HepG2 (cell line): Measurements from ENCODE around the gene MAML1. TPM values are rescaled to one million over a fixed set of nuclear protein-coding genes. Genes with fewer than 3 reads are reported as not detected.
A peak's percentile ranks its signal among the peaks of the same experiment; 100 is the strongest.

Source experiments
- CENPT ChIP-seq: sonication (generic); formaldehyde crosslinking; IDR thresholded peaks from 2 replicates; pipeline ENCODE4 v1.8.0; 2022; ENCODE audit warnings: low read depth, mild to moderate bottlenecking, moderate library complexity, missing genetic modification reagents
- GABPA ChIP-seq, 2 experiments: IDR thresholded peaks; 2 replicates each; pipeline ENCODE4 v1.6.1; 2011 to 2016; ENCODE audit warnings: low read depth in 2 of 2, low read length in 1 of 2, missing biosample characterization in 1 of 2, missing genetic modification characterization in 1 of 2
- HIVEP1 ChIP-seq: sonication (generic); formaldehyde crosslinking; IDR thresholded peaks from 2 replicates; pipeline ENCODE4 v1.4.0; 2020; ENCODE audit warnings: mild to moderate bottlenecking, missing genetic modification reagents
- MZF1 ChIP-seq: sonication (generic); formaldehyde crosslinking; IDR thresholded peaks from 2 replicates; pipeline ENCODE4 v1.8.1; 2023; ENCODE audit warnings: mild to moderate bottlenecking, missing genetic modification reagents, borderline replicate concordance
- NCOR1 ChIP-seq: fragments of 200-600 bp; sonication (generic); IDR thresholded peaks from 2 replicates; pipeline ENCODE4 v1.7.0; 2017; ENCODE audit warnings: antibody characterized with exemption, low read length, borderline replicate concordance
- SAFB2 ChIP-seq: sonication (generic); formaldehyde crosslinking; IDR thresholded peaks from 2 replicates; pipeline ENCODE4 v1.5.1; 2020; ENCODE audit warnings: missing genetic modification reagents, low read depth, mild to moderate bottlenecking, borderline replicate concordance
- SMYD3 ChIP-seq: sonication (generic); formaldehyde crosslinking; IDR thresholded peaks from 2 replicates; pipeline ENCODE4 v1.8.1; 2023; ENCODE audit warnings: mild to moderate bottlenecking, missing genetic modification reagents
- TP53 ChIP-seq: sonication (generic); formaldehyde crosslinking; conservative IDR thresholded peaks from 2 replicates; pipeline ENCODE4 v1.4.0; 2020; ENCODE audit warnings: missing genetic modification reagents
- ZBTB21 ChIP-seq: sonication (generic); formaldehyde crosslinking; IDR thresholded peaks from 2 replicates; pipeline ENCODE4 v1.4.0; 2020; ENCODE audit warnings: missing genetic modification reagents
- ZBTB7A ChIP-seq: sonication (generic); formaldehyde crosslinking; IDR thresholded peaks from 2 replicates; pipeline ENCODE4 v1.8.0; 2022; ENCODE audit warnings: mild to moderate bottlenecking, missing genetic modification reagents
- ZNF484 ChIP-seq: sonication (generic); formaldehyde crosslinking; IDR thresholded peaks from 2 replicates; pipeline ENCODE4 v1.5.1; 2020; ENCODE audit warnings: mild to moderate bottlenecking, low read depth, missing genetic modification reagents, borderline replicate concordance
- ZNF660 ChIP-seq: sonication (generic); formaldehyde crosslinking; IDR thresholded peaks from 2 replicates; pipeline ENCODE4 v1.5.1; 2020; ENCODE audit warnings: mild to moderate bottlenecking, low read depth, missing genetic modification reagents, borderline replicate concordance
- ZNF75D ChIP-seq: sonication (generic); formaldehyde crosslinking; IDR thresholded peaks from 2 replicates; pipeline ENCODE4 v1.8.1; 2023; ENCODE audit warnings: missing genetic modification reagents, mild to moderate bottlenecking, borderline replicate concordance
- ZNF776 ChIP-seq: sonication (generic); formaldehyde crosslinking; IDR thresholded peaks from 2 replicates; pipeline ENCODE4 v1.4.0; 2020; ENCODE audit warnings: mild to moderate bottlenecking, missing genetic modification reagents
- ZNF883 ChIP-seq: sonication (generic); formaldehyde crosslinking; IDR thresholded peaks from 2 replicates; pipeline ENCODE4 v1.5.1; 2020; ENCODE audit warnings: mild to moderate bottlenecking, missing genetic modification reagents; ENCODE audit errors: not compliant biosample characterization
- ZSCAN29 ChIP-seq: sonication (generic); formaldehyde crosslinking; conservative IDR thresholded peaks from 2 replicates; pipeline ENCODE4 v1.4.0; 2020; ENCODE audit warnings: mild to moderate bottlenecking, missing genetic modification reagents
- polyA plus RNA-seq, 8 experiments: library from polyadenylated mRNA; depleted of rRNA in 3 of 8; stranded (reverse) in 7 of 8; unstranded in 1 of 8; fragments of >200 nt; fragmentation: Illumina TruSeq in 4 of 8; extraction: Trizol in 4 of 8; gene quantifications; 2 replicates each; pipeline versions ENCODE4 v1.2.1 to v1.2.3, GENCODE V29; 2011 to 2016; ENCODE audit warnings: low read depth in 4 of 8, missing spikeins in 1 of 8, mixed read lengths in 1 of 8; ENCODE audit not compliant: insufficient read depth in 1 of 8
- total RNA-seq, 5 experiments: library from RNA; depleted of rRNA; stranded (reverse); fragments of >200 nt; fragmentation: Illumina TruSeq; extraction: Trizol; gene quantifications; 2 replicates each; pipeline ENCODE4 v1.2.3, GENCODE V29; 2016; ENCODE audit warnings: low read depth in 1 of 5
- TF ChIP-seq, protein P1 (sequence below): sonication (generic); formaldehyde crosslinking; IDR thresholded peaks from 2 replicates; pipeline ENCODE4 v1.9.0; 2021; ENCODE audit warnings: missing genetic modification reagents, mild to moderate bottlenecking, borderline replicate concordance
- TF ChIP-seq, protein P2 (sequence below): sonication (generic); formaldehyde crosslinking; IDR thresholded peaks from 2 replicates; pipeline ENCODE4 v1.4.0; 2020; ENCODE audit warnings: missing genetic modification reagents, borderline replicate concordance
- TF ChIP-seq, protein P3 (sequence below): sonication (generic); formaldehyde crosslinking; IDR thresholded peaks from 2 replicates; pipeline ENCODE4 v1.4.0; 2020; ENCODE audit warnings: missing genetic modification reagents
- TF ChIP-seq, protein P4 (sequence below): sonication (generic); formaldehyde crosslinking; IDR thresholded peaks from 2 replicates; pipeline ENCODE4 v1.5.1; 2020; ENCODE audit warnings: missing genetic modification reagents, mild to moderate bottlenecking, borderline replicate concordance
- TF ChIP-seq, protein P5 (sequence below): IDR thresholded peaks from 2 replicates; pipeline ENCODE4 v1.6.1; 2016; ENCODE audit warnings: missing compliant biosample characterization, missing genetic modification reagents, borderline replicate concordance

The MAML1 gene
- total and polyA plus RNA-seq, 2 of the 13 experiments (the other 11 are each of a cell fraction or from before 2014, with no cell fraction given): 10.0 to 10.8 TPM

DNA sequence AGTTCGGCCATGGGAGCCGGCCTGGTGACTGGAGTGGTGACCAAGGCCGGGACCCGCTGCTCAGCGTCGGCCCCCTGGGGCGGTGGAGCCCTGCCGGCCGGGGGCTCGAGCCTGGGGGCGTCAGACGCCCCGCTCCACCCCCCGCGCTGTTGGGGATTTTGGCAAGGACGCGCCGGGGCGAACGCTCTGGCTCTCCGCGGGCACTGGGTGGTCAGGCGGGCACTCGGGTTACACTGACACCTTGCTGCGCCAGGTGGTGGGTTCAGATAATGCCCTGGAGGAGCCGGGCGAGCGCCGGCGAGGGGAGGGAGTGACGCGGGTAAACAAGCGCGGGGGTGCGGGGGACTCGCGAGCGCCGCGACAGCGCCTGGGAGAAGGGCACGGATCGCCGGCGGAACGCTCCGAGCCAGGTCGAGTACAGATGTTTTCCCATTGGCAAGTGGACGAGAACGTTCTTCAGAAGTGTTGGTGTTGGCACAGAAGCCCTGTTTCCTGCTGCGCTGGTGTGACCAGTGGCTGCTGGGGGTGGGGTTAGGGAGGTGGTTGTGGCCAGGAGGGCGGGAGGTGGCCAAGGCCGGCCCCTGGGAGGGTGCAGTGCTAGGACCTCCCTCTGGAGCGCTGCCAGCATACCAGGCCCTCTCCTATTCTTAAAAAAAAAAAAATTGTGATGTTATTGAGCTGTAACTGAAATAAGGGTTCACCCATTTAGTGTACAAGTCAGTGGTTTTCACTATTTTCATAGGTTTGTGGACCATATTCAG is 88.9 kb downstream of the MAML1 start (continued):
- no peak for TF ChIP-seq CENPT (CRISPR knock-in tag)
- no peak; the same call in 1 of the 2 replicates for TF ChIP-seq SAFB2 (CRISPR knock-in tag)
- peak; percentile 71 for TF ChIP-seq ZNF883 (CRISPR knock-in tag)
- TF ChIP-seq ZNF776: no peak
- TF ChIP-seq ZNF75D (CRISPR knock-in tag): no peak
- TF ChIP-seq GABPA (IDR thresholded peaks at IDR 0.05; ENCODE audit: low read depth, low read length): no peak
- TF ChIP-seq GABPA (CRISPR knock-in tag; IDR thresholded peaks at IDR 0.05; ENCODE audit: low read depth): no peak
- TF ChIP-seq MZF1 (CRISPR knock-in tag): no peak
- 0 out of 2 replicates have a peak, but pooled peaks have one; percentile 22 for TF ChIP-seq SMYD3 (CRISPR knock-in tag)
- TF ChIP-seq ZBTB7A (CRISPR knock-in tag): no peak
- no peak for TF ChIP-seq TP53 (CRISPR knock-in tag)
- TF ChIP-seq ZNF660: no peak
- no peak for TF ChIP-seq ZBTB21 (CRISPR knock-in tag)
- peak; percentile 47; the same call in 1 of the 2 replicates for TF ChIP-seq HIVEP1 (CRISPR knock-in tag)
- TF ChIP-seq, protein P1, sequence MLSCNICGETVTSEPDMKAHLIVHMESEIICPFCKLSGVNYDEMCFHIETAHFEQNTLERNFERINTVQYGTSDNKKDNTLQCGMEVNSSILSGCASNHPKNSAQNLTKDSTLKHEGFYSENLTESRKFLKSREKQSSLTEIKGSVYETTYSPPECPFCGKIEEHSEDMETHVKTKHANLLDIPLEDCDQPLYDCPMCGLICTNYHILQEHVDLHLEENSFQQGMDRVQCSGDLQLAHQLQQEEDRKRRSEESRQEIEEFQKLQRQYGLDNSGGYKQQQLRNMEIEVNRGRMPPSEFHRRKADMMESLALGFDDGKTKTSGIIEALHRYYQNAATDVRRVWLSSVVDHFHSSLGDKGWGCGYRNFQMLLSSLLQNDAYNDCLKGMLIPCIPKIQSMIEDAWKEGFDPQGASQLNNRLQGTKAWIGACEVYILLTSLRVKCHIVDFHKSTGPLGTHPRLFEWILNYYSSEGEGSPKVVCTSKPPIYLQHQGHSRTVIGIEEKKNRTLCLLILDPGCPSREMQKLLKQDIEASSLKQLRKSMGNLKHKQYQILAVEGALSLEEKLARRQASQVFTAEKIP (CRISPR knock-in tag): no peak
- TF ChIP-seq ZNF484 (CRISPR knock-in tag): no peak
- TF ChIP-seq, protein P2, sequence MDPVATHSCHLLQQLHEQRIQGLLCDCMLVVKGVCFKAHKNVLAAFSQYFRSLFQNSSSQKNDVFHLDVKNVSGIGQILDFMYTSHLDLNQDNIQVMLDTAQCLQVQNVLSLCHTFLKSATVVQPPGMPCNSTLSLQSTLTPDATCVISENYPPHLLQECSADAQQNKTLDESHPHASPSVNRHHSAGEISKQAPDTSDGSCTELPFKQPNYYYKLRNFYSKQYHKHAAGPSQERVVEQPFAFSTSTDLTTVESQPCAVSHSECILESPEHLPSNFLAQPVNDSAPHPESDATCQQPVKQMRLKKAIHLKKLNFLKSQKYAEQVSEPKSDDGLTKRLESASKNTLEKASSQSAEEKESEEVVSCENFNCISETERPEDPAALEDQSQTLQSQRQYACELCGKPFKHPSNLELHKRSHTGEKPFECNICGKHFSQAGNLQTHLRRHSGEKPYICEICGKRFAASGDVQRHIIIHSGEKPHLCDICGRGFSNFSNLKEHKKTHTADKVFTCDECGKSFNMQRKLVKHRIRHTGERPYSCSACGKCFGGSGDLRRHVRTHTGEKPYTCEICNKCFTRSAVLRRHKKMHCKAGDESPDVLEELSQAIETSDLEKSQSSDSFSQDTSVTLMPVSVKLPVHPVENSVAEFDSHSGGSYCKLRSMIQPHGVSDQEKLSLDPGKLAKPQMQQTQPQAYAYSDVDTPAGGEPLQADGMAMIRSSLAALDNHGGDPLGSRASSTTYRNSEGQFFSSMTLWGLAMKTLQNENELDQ (CRISPR knock-in tag): no peak
- TF ChIP-seq, protein P3, sequence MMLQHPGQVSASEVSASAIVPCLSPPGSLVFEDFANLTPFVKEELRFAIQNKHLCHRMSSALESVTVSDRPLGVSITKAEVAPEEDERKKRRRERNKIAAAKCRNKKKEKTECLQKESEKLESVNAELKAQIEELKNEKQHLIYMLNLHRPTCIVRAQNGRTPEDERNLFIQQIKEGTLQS: no peak
- no peak; the same call in 1 of the 2 replicates for TF ChIP-seq NCOR1
- no peak for TF ChIP-seq ZSCAN29 (CRISPR knock-in tag)
- TF ChIP-seq, protein P4, sequence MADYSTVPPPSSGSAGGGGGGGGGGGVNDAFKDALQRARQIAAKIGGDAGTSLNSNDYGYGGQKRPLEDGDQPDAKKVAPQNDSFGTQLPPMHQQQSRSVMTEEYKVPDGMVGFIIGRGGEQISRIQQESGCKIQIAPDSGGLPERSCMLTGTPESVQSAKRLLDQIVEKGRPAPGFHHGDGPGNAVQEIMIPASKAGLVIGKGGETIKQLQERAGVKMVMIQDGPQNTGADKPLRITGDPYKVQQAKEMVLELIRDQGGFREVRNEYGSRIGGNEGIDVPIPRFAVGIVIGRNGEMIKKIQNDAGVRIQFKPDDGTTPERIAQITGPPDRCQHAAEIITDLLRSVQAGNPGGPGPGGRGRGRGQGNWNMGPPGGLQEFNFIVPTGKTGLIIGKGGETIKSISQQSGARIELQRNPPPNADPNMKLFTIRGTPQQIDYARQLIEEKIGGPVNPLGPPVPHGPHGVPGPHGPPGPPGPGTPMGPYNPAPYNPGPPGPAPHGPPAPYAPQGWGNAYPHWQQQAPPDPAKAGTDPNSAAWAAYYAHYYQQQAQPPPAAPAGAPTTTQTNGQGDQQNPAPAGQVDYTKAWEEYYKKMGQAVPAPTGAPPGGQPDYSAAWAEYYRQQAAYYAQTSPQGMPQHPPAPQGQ: no peak
- TF ChIP-seq, protein P5, sequence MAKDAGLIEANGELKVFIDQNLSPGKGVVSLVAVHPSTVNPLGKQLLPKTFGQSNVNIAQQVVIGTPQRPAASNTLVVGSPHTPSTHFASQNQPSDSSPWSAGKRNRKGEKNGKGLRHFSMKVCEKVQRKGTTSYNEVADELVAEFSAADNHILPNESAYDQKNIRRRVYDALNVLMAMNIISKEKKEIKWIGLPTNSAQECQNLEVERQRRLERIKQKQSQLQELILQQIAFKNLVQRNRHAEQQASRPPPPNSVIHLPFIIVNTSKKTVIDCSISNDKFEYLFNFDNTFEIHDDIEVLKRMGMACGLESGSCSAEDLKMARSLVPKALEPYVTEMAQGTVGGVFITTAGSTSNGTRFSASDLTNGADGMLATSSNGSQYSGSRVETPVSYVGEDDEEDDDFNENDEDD (CRISPR knock-in tag): no peak
